Tibial nerve (tissue), 4 donors: ENCODE data around the gene FAM222A. TPM values are rescaled to one million over a fixed set of nuclear protein-coding genes. Genes with fewer than 3 reads are reported as not detected.
A peak's percentile ranks its signal among the peaks of the same experiment; 100 is the strongest.

ENCODE experiments used
- DNase-seq, 2 donors: peaks; one replicate each; pipeline ENCODE4 v3.0.0-alpha.2; 2019; ENCODE audit warnings: low spot score in 2 of 2
- H3K27ac ChIP-seq, 4 donors: fragments of 200-600 bp; sonication (generic) in 3 of 4; one replicate each; pipeline ENCODE4 v1.5.1; 2017 to 2019; ENCODE audit warnings: mild to moderate bottlenecking in 1 of 4
- H3K27me3 ChIP-seq, 2 donors: fragments of 200-600 bp; sonication (generic) in 1 of 2; one replicate each; pipeline versions ENCODE4 v1.5.1 to v1.6.0; 2017 to 2019
- H3K36me3 ChIP-seq, 3 donors: fragments of 200-600 bp; sonication (generic); one replicate each; pipeline ENCODE4 v1.5.1; 2018 to 2019
- H3K4me1 ChIP-seq, 4 donors: fragments of 200-600 bp; sonication (generic) in 3 of 4; one replicate each; pipeline ENCODE4 v1.5.1; 2017 to 2019
- H3K4me3 ChIP-seq, 4 donors: fragments of 200-600 bp; sonication (generic) in 3 of 4; one replicate each; pipeline ENCODE4 v1.5.1; 2017 to 2019; ENCODE audit warnings: mild to moderate bottlenecking in 1 of 4, moderate library complexity in 1 of 4
- H3K9me3 ChIP-seq, 4 donors: fragments of 200-600 bp; sonication (generic) in 3 of 4; one replicate each; pipeline ENCODE4 v1.5.1; 2017 to 2019
- EP300 ChIP-seq, 2 donors: sonication (generic); formaldehyde crosslinking; IDR thresholded peaks; one replicate each; pipeline ENCODE4 v1.6.1; 2017; ENCODE audit warnings: antibody characterized with exemption in 2 of 2, mild to moderate bottlenecking in 1 of 2
- POLR2A ChIP-seq, 2 donors: fragments of 450-650 bp; IDR thresholded peaks; one replicate each; pipeline ENCODE4 v1.6.1; 2017; ENCODE audit warnings: antibody characterized with exemption in 2 of 2, mild to moderate bottlenecking in 2 of 2, moderate library complexity in 2 of 2
- WGBS, 2 donors: methylation state at CpG; one replicate each; pipeline ENCODE4 v1.1.5; 2018; 5-methylcytosine and 5-hydroxymethylcytosine counted together
- total RNA-seq, 4 donors: library from RNA; depleted of rRNA; stranded (reverse); fragments of >200 nt; gene quantifications; one replicate each; pipeline ENCODE4 v1.1.0, GENCODE V29; 2016
- TF ChIP-seq, protein P1 (sequence below), 5 experiments: fragments of 200-600 bp in 3 of 5; fragments of 450-650 bp in 2 of 5; sonication (generic) in 3 of 5; IDR thresholded peaks; one replicate each; pipeline ENCODE4 v1.5.1; 2016 to 2019; ENCODE audit warnings: antibody characterized with exemption in 5 of 5, mild to moderate bottlenecking in 3 of 5, moderate library complexity in 2 of 5

FAM222A gene
- total RNA-seq, 4 donors from 2014 or later = 1.3 to 3.3 (median 1.9) TPM

GRCh38 chr12:109739747-109740693, 26.4 kb downstream of the FAM222A start:
- H3K36me3 ChIP-seq = peaks cover 0 to 3% (median 0%) of the 10 kb centered on the region in 3 donors
- H3K4me1 ChIP-seq = peaks cover 0 to 40% (median 0%) of the 10 kb centered on the region in 4 donors
- TF ChIP-seq POLR2A (IDR thresholded peaks at IDR 0.05) (no peak), EP300 (IDR thresholded peaks at IDR 0.05) (no peak)
- TF ChIP-seq, protein P1, sequence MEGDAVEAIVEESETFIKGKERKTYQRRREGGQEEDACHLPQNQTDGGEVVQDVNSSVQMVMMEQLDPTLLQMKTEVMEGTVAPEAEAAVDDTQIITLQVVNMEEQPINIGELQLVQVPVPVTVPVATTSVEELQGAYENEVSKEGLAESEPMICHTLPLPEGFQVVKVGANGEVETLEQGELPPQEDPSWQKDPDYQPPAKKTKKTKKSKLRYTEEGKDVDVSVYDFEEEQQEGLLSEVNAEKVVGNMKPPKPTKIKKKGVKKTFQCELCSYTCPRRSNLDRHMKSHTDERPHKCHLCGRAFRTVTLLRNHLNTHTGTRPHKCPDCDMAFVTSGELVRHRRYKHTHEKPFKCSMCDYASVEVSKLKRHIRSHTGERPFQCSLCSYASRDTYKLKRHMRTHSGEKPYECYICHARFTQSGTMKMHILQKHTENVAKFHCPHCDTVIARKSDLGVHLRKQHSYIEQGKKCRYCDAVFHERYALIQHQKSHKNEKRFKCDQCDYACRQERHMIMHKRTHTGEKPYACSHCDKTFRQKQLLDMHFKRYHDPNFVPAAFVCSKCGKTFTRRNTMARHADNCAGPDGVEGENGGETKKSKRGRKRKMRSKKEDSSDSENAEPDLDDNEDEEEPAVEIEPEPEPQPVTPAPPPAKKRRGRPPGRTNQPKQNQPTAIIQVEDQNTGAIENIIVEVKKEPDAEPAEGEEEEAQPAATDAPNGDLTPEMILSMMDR (IDR thresholded peaks at IDR 0.05) = peak in 1 of 5 experiments; percentile 9
- H3K4me3 ChIP-seq = no peak overlapping the region
- DNase-seq = peak in 1 of 2 donors; percentile 5
- peaks cover 0 to 8% of the 10 kb centered on the region in 2 donors for H3K27me3 ChIP-seq
- H3K9me3 ChIP-seq = no peaks in the 10 kb centered on the region
- H3K27ac ChIP-seq = no peak overlapping the region
- WGBS, 2 donors = 35 to 44% methylated on average over 18 of the region's 18 CpGs

DNA sequence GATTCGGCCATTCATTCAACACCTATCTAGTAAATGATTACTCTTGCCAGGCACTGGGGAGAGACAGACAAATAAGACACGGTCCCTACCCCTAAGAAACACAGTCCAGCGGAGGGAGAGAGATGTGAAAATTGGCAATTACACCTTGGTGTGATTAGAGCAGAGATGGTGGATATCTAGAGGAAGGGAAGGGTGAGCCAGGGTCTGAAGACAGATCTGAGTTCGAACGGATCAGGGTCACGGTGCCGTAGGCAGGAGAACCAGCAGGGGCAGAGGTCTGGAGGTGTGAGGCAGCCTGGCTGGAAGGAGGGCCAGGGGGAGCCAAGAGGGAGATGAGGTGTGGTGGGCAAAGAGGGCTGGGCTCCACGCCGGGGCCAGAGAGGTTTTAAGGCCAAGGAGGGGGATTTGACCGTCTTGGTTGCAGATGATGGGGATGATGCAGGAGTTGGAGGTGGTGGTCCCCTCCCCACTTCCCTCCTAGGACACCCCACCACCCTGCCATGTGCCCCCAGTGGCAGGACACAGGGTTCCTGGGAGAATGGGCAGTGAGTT, 27.1 kb downstream of the FAM222A start:
- Histone ChIP-seq H3K36me3 (peaks cover 0 to 3% (median 0%) of the 10 kb centered on the region in 3 donors), H3K4me1 (peaks cover 0 to 46% (median 0%) of the 10 kb centered on the region in 4 donors), H3K27ac (no peak overlapping the region), H3K27me3 (peaks cover 0 to 4% of the 10 kb centered on the region in 2 donors), H3K4me3 (no peak overlapping the region), H3K9me3 (no peaks in the 10 kb centered on the region)
- TF ChIP-seq, protein P1 (IDR thresholded peaks at IDR 0.05) = no peak
- TF ChIP-seq POLR2A (IDR thresholded peaks at IDR 0.05) (no peak), EP300 (IDR thresholded peaks at IDR 0.05) (no peak)
- peak in 1 of 2 donors; percentile 8 for DNase-seq
- WGBS, 2 donors = 86 to 89% methylated on average over 10 of the region's 10 CpGs

DNA sequence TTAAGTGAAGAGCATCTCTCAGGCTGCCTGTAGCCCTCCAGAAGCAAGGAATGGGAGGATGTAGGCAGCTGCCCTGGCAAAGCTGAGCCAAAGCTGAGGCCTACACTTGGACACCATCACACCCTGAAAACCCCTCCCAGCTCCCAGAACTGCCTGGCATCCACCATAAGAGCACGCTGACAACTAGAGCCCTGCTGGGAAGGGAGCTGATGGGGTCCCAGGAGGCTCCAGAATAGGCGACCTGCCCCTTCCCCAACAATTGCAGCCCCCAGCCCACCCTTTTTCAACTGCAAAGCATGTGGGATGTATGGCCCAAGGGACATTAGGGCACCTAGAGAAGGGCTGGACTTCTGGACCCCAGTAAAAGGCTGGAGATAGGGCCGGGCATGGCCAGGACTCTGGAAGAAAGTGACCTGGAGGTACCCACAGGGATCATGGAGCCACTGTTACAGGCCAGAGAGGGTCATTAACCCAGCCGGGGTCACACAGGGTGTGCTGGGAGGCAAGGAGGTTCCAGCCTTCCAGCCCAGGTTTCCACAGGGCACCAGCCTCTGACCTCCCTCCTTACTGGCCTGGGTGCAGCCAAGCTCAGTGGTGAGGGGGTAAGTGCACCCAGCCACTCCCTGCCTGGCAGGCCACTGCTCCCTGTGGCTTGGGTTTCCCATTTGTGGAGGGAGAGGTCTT, 27.8 kb downstream of the FAM222A start:
- peaks cover 0 to 3% of the 10 kb centered on the region in 2 donors for H3K27me3 ChIP-seq
- peak in 1 of 2 donors; percentile 3 for DNase-seq
- H3K27ac ChIP-seq = no peak overlapping the region
- TF ChIP-seq, protein P1 (IDR thresholded peaks at IDR 0.05) = no peak
- TF ChIP-seq EP300 (IDR thresholded peaks at IDR 0.05) = no peak
- no peak for TF ChIP-seq POLR2A (IDR thresholded peaks at IDR 0.05)
- no peaks in the 10 kb centered on the region for H3K9me3 ChIP-seq
- no peak overlapping the region for H3K4me3 ChIP-seq
- peaks cover 0 to 3% (median 0%) of the 10 kb centered on the region in 3 donors for H3K36me3 ChIP-seq
- H3K4me1 ChIP-seq = peaks cover 0 to 46% (median 0%) of the 10 kb centered on the region in 4 donors
- 74 to 75% methylated on average over 3 to 4 of the region's 4 CpGs for WGBS, 2 donors

GRCh38 chr12:109741970-109742703, 28.5 kb downstream of the FAM222A start:
- Histone ChIP-seq H3K36me3 (peaks cover 0 to 3% (median 0%) of the 10 kb centered on the region in 3 donors), H3K4me1 (peaks cover 0 to 46% (median 0%) of the 10 kb centered on the region in 4 donors), H3K9me3 (no peaks in the 10 kb centered on the region), H3K27me3 (no peaks in the 10 kb centered on the region), H3K4me3 (no peak overlapping the region), H3K27ac (no peak overlapping the region)
- peak in 1 of 2 donors; percentile 1 for DNase-seq
- TF ChIP-seq, protein P1 (IDR thresholded peaks at IDR 0.05) = no peak
- TF ChIP-seq EP300 (IDR thresholded peaks at IDR 0.05) = no peak
- no peak for TF ChIP-seq POLR2A (IDR thresholded peaks at IDR 0.05)
- 68 to 69% methylated on average over 14 of the region's 14 CpGs for WGBS, 2 donors
